COLO829 (cell line): ENCODE results near the gene PRSS37.

Experiments used
- DNase-seq: peaks from one replicate; pipeline ENCODE4 v3.0.0; 2012; ENCODE audit warnings: low spot score

PRSS37 gene

DNA sequence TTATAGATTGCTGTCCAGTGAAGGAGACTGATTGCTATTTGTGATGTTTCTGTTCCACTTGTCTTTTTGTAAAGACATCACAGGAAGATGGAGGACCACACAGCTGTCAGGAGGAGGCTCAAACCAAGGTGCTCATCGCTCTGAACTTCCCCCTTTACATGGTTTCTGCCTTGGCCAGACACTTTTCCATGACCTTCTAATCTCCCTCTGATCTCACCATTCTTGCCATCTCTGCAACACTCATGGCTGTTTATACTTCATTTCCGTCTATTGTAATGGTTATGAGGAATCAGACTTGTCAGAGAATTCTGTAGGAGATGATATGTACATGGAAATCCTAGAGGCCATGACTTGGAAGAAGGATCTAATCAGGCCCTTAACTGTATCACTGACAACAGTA lies 53.0 kb downstream of the PRSS37 start:
- DNase-seq = no peak
